Measurements from ENCODE around the gene UNC79.

The UNC79 gene

DNA sequence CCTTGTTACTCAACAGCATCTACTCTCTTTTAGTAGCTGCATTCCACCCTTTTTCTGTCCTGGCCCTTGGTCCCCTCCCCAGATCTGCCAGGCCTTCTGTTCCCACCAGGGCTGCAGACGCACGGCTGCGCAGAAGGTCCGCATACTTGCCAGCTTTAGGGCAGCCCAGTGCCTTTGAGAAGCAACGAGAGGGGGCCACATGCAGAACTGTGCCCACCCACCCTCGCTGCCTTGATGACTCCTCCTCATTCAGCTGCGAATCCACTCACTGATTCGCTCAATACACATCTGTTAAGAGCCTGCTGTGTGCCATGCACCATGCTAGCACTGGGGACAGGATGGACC lies 318.3 kb downstream of the UNC79 start:
- WGBS, result 78% methylated on average over 8 of the region's 8 CpGs
- Histone ChIP-seq H2AK5ac (ENCODE audit: low read length, severe bottlenecking) (no peak overlapping the region), H2AFZ (ENCODE audit: low read depth, low read length) (no peak overlapping the region), H2BK15ac (ENCODE audit: low read depth, poor library complexity, severe bottlenecking) (no peak overlapping the region), H2BK12ac (ENCODE audit: low read length in 2 of 2) (no peak overlapping the region), H3K4me1 (ENCODE audit: control insufficient read depth, insufficient read depth, low read depth, low read length) (no peaks in the 10 kb centered on the region), H4K8ac (ENCODE audit: low read length) (no peak overlapping the region), H3K36me3 (ENCODE audit: control insufficient read depth in 1 of 2, insufficient read depth in 2 of 2, low read depth in 1 of 2, low read length in 2 of 2) (no peaks in the 10 kb centered on the region), H3K9me3 (ENCODE audit: control insufficient read depth, low read length) (no peaks in the 10 kb centered on the region), H3K27ac (ENCODE audit: low read length, poor library complexity, severe bottlenecking) (no peak overlapping the region), H3K27me3 (ENCODE audit: control insufficient read depth in 1 of 2, insufficient read depth in 1 of 2, low read length in 2 of 2) (no peaks in the 10 kb centered on the region), H3K9ac (ENCODE audit: low read length) (no peak overlapping the region), H3K23ac (ENCODE audit: low read length in 2 of 2) (no peak overlapping the region), H3K4me2 (ENCODE audit: low read length, poor library complexity, severe bottlenecking) (no peak overlapping the region), H3K14ac (ENCODE audit: low read length in 2 of 2) (no peak overlapping the region), H3K79me1 (replicated peaks; ENCODE audit: low read length, poor library complexity, severe bottlenecking) (no peaks in the 10 kb centered on the region), H3K18ac (ENCODE audit: low read depth in 1 of 2, low read length in 2 of 2) (no peak overlapping the region), H3K4ac (ENCODE audit: low read depth in 1 of 2, low read length in 2 of 2) (no peak overlapping the region), H2BK5ac (ENCODE audit: low read depth, low read length, poor library complexity, severe bottlenecking) (no peak overlapping the region), H3K4me3 (ENCODE audit: insufficient read depth in 1 of 2, low read depth in 1 of 2, low read length in 2 of 2) (no peak overlapping the region), H4K91ac (ENCODE audit: low read length) (no peak overlapping the region), H2BK120ac (ENCODE audit: low read depth, low read length) (no peak overlapping the region)
- DNase-seq, result no peak

DNA sequence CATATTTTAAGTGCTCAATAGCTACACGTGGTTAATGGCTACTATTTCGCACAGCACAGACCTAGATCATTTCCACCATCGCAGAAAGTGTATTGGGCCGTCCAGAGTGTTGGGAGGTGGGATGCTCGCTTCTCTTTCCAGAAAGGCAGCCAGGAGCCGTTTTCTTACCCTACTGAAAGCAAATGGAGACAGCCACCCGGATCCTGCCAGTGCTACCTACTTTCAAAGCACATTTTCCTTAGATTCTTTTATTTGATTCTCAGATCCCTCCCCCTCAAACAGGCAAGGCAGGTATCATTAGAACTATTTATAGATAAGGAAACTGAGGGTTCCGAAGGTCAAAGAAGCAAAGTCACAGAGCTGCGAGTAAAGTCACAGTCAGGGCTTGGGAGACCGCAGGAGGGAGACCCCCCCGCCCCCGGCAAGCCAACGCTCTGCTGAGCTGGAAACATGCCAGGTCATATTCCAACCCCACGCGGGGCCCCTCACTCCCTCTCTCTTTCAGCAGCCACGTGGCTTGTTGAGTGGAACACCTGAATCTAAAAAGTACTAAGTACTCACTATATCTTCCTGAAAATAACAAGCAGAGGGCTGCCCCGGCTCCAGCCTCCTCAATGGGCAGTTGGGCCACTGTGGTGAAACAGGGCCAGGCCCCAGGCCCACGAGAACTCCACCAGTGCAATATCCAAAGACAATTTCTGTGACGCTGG lies 321.4 kb downstream of the UNC79 start:
- WGBS, result 77% methylated on average over 18 of the region's 19 CpGs
- H3K4ac ChIP-seq (ENCODE audit: low read depth in 1 of 2, low read length in 2 of 2), result no peak overlapping the region

DNA sequence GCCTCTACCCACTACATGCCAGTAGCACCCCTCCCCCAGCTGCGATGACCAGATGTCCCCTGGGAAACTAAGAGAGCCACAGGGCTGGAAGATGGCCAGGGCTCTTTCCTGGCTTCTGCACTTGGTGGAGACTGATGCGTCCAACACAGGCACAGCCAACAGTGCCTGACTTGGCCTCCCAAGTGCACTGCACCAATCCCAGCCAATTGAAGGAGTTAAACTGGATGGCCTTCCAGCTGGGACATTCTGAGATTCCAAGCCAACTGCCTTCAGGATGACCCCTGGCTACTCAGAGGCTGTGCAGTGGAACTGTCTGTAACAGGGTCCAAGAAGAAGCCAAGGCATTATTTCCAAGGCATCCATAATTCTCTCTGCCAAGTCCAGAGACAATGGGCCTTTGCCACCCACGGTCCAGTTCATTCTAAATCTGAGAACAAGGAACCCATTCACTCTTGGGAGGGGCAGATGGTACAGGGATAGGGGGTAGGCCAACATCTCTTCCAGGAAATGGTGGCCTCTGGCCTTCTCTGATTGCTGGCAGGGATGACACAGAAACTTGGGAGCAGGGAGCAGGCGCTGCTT lies 322.3 kb downstream of the UNC79 start:
- Histone ChIP-seq H3K4ac (ENCODE audit: low read depth in 1 of 2, low read length in 2 of 2) (no peak overlapping the region), H3K4me2 (ENCODE audit: low read length, poor library complexity, severe bottlenecking) (no peak overlapping the region), H3K9me3 (ENCODE audit: control insufficient read depth, low read length) (no peaks in the 10 kb centered on the region), H3K14ac (ENCODE audit: low read length in 2 of 2) (no peak overlapping the region), H2BK5ac (ENCODE audit: low read depth, low read length, poor library complexity, severe bottlenecking) (no peak overlapping the region), H2BK12ac (ENCODE audit: low read length in 2 of 2) (no peak overlapping the region), H2BK120ac (ENCODE audit: low read depth, low read length) (no peak overlapping the region), H3K79me1 (replicated peaks; ENCODE audit: low read length, poor library complexity, severe bottlenecking) (no peaks in the 10 kb centered on the region), H4K8ac (ENCODE audit: low read length) (no peak overlapping the region), H3K36me3 (ENCODE audit: control insufficient read depth in 1 of 2, insufficient read depth in 2 of 2, low read depth in 1 of 2, low read length in 2 of 2) (no peaks in the 10 kb centered on the region), H3K27ac (ENCODE audit: low read length, poor library complexity, severe bottlenecking) (no peak overlapping the region), H2BK15ac (ENCODE audit: low read depth, poor library complexity, severe bottlenecking) (no peak overlapping the region), H4K91ac (ENCODE audit: low read length) (no peak overlapping the region), H2AFZ (ENCODE audit: low read depth, low read length) (no peak overlapping the region), H3K27me3 (ENCODE audit: control insufficient read depth in 1 of 2, insufficient read depth in 1 of 2, low read length in 2 of 2) (no peaks in the 10 kb centered on the region), H3K23ac (ENCODE audit: low read length in 2 of 2) (no peak overlapping the region), H2AK5ac (ENCODE audit: low read length, severe bottlenecking) (no peak overlapping the region), H3K4me1 (ENCODE audit: control insufficient read depth, insufficient read depth, low read depth, low read length) (no peaks in the 10 kb centered on the region), H3K9ac (ENCODE audit: low read length) (no peak overlapping the region), H3K4me3 (ENCODE audit: insufficient read depth in 1 of 2, low read depth in 1 of 2, low read length in 2 of 2) (no peak overlapping the region), H3K18ac (ENCODE audit: low read depth in 1 of 2, low read length in 2 of 2) (no peak overlapping the region)
- DNase-seq, result no peak
- 73% methylated on average over 3 of the region's 4 CpGs for WGBS

More for the DNA sequence above, 321.4 kb downstream of the UNC79 start:
- H2BK15ac ChIP-seq (ENCODE audit: low read depth, poor library complexity, severe bottlenecking), result no peak overlapping the region
- no peak overlapping the region for H2BK12ac ChIP-seq (ENCODE audit: low read length in 2 of 2)
- no peak overlapping the region for H3K4me3 ChIP-seq (ENCODE audit: insufficient read depth in 1 of 2, low read depth in 1 of 2, low read length in 2 of 2)
- H2AFZ ChIP-seq (ENCODE audit: low read depth, low read length), result no peak overlapping the region
- no peaks in the 10 kb centered on the region for H3K9me3 ChIP-seq (ENCODE audit: control insufficient read depth, low read length)
- DNase-seq, result no peak
- H3K18ac ChIP-seq (ENCODE audit: low read depth in 1 of 2, low read length in 2 of 2), result no peak overlapping the region
- H2BK120ac ChIP-seq (ENCODE audit: low read depth, low read length), result no peak overlapping the region
- H3K23ac ChIP-seq (ENCODE audit: low read length in 2 of 2), result no peak overlapping the region
- H4K8ac ChIP-seq (ENCODE audit: low read length), result no peak overlapping the region
- H2AK5ac ChIP-seq (ENCODE audit: low read length, severe bottlenecking), result no peak overlapping the region
- no peak overlapping the region for H3K27ac ChIP-seq (ENCODE audit: low read length, poor library complexity, severe bottlenecking)
- no peak overlapping the region for H3K4me2 ChIP-seq (ENCODE audit: low read length, poor library complexity, severe bottlenecking)
- H3K36me3 ChIP-seq (ENCODE audit: control insufficient read depth in 1 of 2, insufficient read depth in 2 of 2, low read depth in 1 of 2, low read length in 2 of 2), result no peaks in the 10 kb centered on the region
- H3K9ac ChIP-seq (ENCODE audit: low read length), result no peak overlapping the region
- H2BK5ac ChIP-seq (ENCODE audit: low read depth, low read length, poor library complexity, severe bottlenecking), result no peak overlapping the region
- H4K91ac ChIP-seq (ENCODE audit: low read length), result no peak overlapping the region
- no peaks in the 10 kb centered on the region for H3K4me1 ChIP-seq (ENCODE audit: control insufficient read depth, insufficient read depth, low read depth, low read length)
- no peaks in the 10 kb centered on the region for H3K27me3 ChIP-seq (ENCODE audit: control insufficient read depth in 1 of 2, insufficient read depth in 1 of 2, low read length in 2 of 2)
- H3K79me1 ChIP-seq (replicated peaks; ENCODE audit: low read length, poor library complexity, severe bottlenecking), result no peaks in the 10 kb centered on the region
- H3K14ac ChIP-seq (ENCODE audit: low read length in 2 of 2), result no peak overlapping the region

DNA sequence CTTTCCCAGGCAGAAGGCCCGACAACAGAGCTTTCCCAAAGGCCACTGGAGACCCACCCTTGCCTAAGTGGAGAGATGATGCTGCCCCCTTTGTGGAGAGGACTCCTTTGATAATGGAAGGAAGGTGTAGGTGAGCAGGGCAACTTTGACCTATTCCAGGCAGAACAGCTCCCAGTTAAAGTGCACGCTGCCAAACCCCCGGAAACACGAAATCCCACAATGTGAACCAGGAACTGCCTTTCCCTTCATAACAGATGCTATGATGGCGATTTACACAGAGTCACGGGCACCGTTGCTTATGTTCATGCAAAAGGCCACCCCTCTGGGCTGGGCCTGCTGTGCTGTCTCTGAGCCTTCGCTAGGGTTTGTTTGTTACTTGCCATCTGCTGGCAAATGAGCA lies 322.9 kb downstream of the UNC79 start:
- Histone ChIP-seq H4K8ac (ENCODE audit: low read length) (no peak overlapping the region), H3K27me3 (ENCODE audit: control insufficient read depth in 1 of 2, insufficient read depth in 1 of 2, low read length in 2 of 2) (no peaks in the 10 kb centered on the region), H2BK5ac (ENCODE audit: low read depth, low read length, poor library complexity, severe bottlenecking) (no peak overlapping the region), H2BK15ac (ENCODE audit: low read depth, poor library complexity, severe bottlenecking) (no peak overlapping the region), H3K23ac (ENCODE audit: low read length in 2 of 2) (no peak overlapping the region), H2AFZ (ENCODE audit: low read depth, low read length) (no peak overlapping the region), H3K14ac (ENCODE audit: low read length in 2 of 2) (no peak overlapping the region), H3K27ac (ENCODE audit: low read length, poor library complexity, severe bottlenecking) (no peak overlapping the region), H2AK5ac (ENCODE audit: low read length, severe bottlenecking) (no peak overlapping the region), H2BK12ac (ENCODE audit: low read length in 2 of 2) (no peak overlapping the region), H3K4me2 (ENCODE audit: low read length, poor library complexity, severe bottlenecking) (no peak overlapping the region), H3K4me1 (ENCODE audit: control insufficient read depth, insufficient read depth, low read depth, low read length) (no peaks in the 10 kb centered on the region), H3K9ac (ENCODE audit: low read length) (no peak overlapping the region), H3K18ac (ENCODE audit: low read depth in 1 of 2, low read length in 2 of 2) (no peak overlapping the region), H4K91ac (ENCODE audit: low read length) (no peak overlapping the region), H2BK120ac (ENCODE audit: low read depth, low read length) (no peak overlapping the region), H3K79me1 (replicated peaks; ENCODE audit: low read length, poor library complexity, severe bottlenecking) (no peaks in the 10 kb centered on the region), H3K4ac (ENCODE audit: low read depth in 1 of 2, low read length in 2 of 2) (no peak overlapping the region), H3K4me3 (ENCODE audit: insufficient read depth in 1 of 2, low read depth in 1 of 2, low read length in 2 of 2) (no peak overlapping the region), H3K9me3 (ENCODE audit: control insufficient read depth, low read length) (no peaks in the 10 kb centered on the region), H3K36me3 (ENCODE audit: control insufficient read depth in 1 of 2, insufficient read depth in 2 of 2, low read depth in 1 of 2, low read length in 2 of 2) (no peaks in the 10 kb centered on the region)
- 82% methylated on average over 8 of the region's 8 CpGs for WGBS
- no peak for DNase-seq

All from mesenchymal stem cell (in vitro differentiated cells and primary cell).